Hair follicle dermal papilla cell (primary cell): ENCODE measurements around the gene COMMD10. TPM values are rescaled to one million over a fixed set of nuclear protein-coding genes. Genes with fewer than 3 reads are reported as not detected.

Experiments used
- small RNA-seq: library from RNA; depleted of rRNA; stranded (forward); fragments of <200 nt; gene quantifications from one replicate; pipeline ENCODE3, GENCODE V24; 2012
- total RNA-seq: library from RNA; depleted of rRNA; stranded (reverse); fragments of >200 nt; gene quantifications from 2 replicates; pipeline ENCODE4 v1.2.3, GENCODE V29; 2012

COMMD10 gene
- 24.3 and 24.7 TPM in 2 replicates for total RNA-seq

DNA sequence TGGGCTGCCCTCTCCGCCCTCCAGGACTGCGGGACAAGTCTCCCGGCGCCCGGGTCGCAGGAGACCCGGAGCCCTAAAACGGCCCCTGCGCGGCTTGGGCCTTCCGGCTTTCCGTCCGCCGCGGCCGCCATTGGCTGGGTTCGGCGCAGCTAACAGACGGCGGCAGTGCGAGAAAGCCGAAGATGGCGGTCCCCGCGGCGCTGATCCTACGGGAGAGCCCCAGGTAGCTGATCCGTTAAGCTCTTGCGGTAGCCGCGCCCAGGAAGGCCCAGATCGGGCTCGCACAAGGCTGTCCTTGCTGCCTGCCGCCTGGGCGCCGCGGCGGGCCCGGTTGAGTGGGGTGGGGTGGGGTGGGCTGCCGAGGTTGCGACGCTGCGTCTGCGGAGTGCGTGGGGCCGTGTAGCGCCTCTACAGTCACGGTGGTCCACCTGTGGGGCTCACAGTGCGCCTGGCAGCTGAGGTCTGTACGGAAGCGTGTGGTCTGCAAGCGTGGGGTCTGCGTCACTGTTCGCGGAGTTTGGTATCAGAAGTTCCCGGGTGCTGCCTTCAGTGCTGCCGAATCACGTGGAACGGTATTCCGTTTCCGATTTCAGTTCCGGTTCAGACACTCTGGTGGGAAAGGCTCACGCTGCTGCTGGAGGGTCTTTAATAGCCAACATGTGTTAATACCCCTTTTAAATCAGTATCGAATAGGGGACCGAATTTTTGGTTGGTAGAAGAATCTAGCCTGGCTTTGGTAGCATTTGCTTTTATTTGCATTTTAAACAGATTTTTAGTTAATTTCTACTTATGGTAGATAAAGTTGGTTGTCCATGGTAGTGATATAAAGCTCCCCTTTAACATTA, at the start of gene COMMD10:
TSS of gene COMMD10 (plus strand) at position 155 of the 845 bp plus-strand sequence.

Small RNA genes lying within 50 kb of the gene (small RNA-seq; reads per million reads assigned to genes)
- not detected for gene HMGN2P27
- gene RNU6-644P: not detected

Other genes with a start within 250 kb of the COMMD10 start
- 73.2 and 82.8 TPM in 2 replicates for gene ATG12, start 243.5 kb upstream of the COMMD10 start, total RNA-seq
- 95.6 and 102 TPM in 2 replicates for gene AP3S1, start 243.1 kb upstream of the COMMD10 start, total RNA-seq
- gene LVRN, start 122.5 kb upstream of the COMMD10 start, total RNA-seq: 1.5 and 2.4 TPM in 2 replicates
- 0.32 TPM in 1 of 2 replicates, not detected in the other for gene ARL14EPL, start 52.6 kb upstream of the COMMD10 start, total RNA-seq